Stimulated activated CD4-positive, alpha-beta T cell treated with anti-CD3 and anti-CD28 coated beads, Interleukin-4, amount 100 ng/mL, for 1 hour (primary cell): Measurements from ENCODE around the gene ALDH4A1.
A peak's percentile ranks its signal among the peaks of the same experiment; 100 is the strongest.
"Not testable (repeated sequence)": the region's sequence is repeated elsewhere in the genome, so short reads cannot be mapped to it uniquely, and the experiment has no call there.

Source experiments
- DNase-seq: peaks from one replicate; pipeline ENCODE4 v3.0.0-alpha.2; 2020

Gene ALDH4A1

DNA sequence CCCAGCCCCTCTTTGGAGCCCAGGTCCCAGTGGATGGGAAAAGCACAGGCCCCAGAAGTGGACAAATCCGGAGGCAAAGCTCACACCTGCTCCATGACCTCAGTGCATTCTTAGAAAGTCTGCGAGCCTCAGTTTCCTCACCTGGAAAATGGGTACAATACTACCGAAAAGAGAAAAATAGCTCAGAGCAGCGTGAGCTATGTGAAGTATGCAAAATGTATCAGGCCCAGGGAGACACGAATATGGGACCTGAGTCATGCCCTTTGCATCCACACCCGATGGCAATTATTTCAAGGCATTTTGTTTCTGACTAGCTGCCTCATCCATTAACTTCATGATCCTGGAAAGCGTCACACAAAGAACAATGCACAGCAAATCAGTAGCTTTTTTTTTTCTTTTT, 9.2 kb downstream of the ALDH4A1 start:
- DNase-seq, result no peak

GRCh38 chr1:18891858-18892257, 10.5 kb downstream of the ALDH4A1 start:
- not testable (repeated sequence) for DNase-seq

DNA sequence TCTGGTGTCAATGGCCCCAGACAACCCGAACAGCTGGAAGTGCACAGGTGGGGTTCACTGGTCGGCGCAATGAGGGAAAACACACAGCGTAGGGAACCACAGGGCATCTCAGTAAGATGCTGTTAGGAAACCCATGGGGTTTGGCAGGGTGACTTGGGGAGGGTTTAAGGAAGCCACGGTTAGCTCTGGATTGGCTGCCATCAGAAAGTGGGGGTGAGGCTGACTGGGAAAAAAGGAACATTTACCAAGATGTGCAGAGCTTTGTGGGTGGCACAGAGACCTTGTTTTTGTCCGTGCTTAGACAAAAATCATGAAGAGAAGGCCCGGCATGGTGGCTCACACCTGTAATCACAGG, 11.0 kb downstream of the ALDH4A1 start:
- DNase-seq, result no peak

- no peak for DNase-seq
These were observed 11.5 kb downstream of the ALDH4A1 start for GRCh38 chr1:18890706-18891425.

- no peak for DNase-seq
These were observed 16.4 kb downstream of the ALDH4A1 start for GRCh38 chr1:18886003-18886335.

- DNase-seq, result no peak
These were observed 16.9 kb downstream of the ALDH4A1 start for GRCh38 chr1:18885311-18886002.

- DNase-seq, result no peak
These were observed 17.6 kb downstream of the ALDH4A1 start for GRCh38 chr1:18884727-18885126.

GRCh38 chr1:18884419-18884717, 18.0 kb downstream of the ALDH4A1 start:
- DNase-seq, result no peak

- peak; percentile 77 for DNase-seq
These were observed 18.5 kb downstream of the ALDH4A1 start for GRCh38 chr1:18883636-18884418.

DNA sequence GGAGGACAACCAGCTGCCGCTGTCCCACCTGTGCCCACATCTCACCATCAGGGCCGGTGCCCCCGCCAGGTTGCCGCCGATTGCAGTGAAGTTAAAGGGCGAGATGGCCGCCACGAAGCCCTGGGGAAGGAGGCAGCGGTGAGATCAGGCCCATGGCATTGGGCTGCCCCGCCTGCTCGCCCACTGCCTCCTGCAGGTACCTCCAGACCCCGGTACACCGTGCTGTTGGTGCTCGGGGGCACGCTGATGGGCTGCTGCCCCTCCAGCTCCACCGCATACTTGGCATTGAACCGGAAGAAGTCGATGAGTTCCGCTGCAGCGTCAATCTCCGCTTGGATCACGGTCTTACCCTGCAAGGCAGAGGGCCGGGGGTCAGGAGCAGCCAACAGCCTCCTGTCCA, 19.3 kb downstream of the ALDH4A1 start:
- DNase-seq, result no peak

DNA sequence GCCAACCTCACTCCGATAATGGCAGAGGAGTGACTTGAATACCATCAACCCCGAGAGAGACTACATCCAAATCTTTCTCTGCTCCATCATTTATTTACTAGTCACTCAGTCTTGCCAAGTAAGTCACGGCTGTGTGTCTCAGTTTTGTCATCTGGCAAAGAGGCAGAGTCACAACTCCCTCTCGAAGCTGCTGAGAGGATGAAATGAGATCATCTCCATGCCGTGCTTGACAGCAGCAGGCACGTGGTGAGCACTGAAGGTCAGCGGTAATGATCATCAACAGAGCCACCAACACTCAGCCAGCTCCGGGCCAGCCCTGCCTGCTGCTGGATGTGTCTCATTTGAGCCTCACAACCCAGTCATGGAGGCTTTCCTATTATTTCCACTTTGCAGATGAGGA, 19.9 kb downstream of the ALDH4A1 start:
- DNase-seq, result no peak

DNA sequence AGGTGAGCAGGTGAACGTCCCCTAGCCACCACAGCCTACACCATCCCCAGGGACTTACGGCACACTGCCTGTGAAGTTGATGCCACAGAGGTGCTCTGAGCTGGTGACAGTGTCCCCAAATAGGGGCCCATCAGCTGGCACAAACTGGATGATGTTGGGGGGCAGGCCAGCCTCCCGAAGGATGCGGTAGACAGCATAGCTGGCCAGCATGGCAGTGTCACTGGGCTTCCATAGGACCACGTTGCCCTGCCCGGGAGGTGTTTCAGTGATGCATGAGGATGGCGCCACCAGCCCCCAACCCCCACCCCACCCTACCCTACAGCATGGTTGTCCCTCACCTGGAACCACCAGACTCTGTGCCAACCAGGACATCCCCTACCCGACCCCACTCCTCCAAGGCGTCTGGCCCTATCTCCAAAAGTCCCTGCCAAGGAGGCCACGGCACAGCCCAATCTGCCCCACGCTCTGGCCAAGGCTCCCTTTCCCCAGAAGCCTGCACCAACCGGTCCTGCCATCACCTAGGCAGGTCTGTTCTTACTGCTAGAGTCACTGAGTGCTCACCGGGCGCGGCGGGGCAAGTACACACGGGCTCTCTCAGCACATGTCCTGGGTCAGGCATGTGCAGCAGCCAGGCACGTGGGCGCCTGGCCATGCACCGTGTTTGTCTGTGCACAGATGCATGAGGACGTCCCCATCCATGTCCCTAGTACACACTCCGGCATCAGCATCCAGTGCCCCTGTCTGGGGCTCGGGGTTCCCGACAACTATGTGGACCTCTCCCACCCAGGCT, 20.5 kb downstream of the ALDH4A1 start:
- no peak for DNase-seq

DNA sequence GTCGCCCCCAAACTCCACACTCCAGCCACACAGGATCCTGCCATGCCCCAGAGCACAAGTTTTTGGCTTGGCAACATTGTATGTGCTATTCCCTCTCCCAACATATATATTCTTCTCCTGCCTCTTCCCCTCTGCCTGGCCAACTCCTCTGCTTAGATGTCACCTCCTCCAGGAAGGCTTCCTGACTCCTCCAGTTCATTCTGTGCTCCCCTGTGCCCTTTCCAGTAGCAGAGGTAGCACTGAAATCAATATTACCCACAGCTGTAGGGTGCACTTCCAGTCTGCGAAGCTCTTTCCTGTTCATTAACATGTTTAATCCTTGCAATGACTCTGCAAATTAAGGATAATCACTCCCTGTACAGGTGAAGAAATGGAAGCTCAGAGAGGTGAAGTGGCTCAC, 21.2 kb downstream of the ALDH4A1 start:
- DNase-seq, result no peak

GRCh38 chr1:18880585-18880984, 21.8 kb downstream of the ALDH4A1 start:
- DNase-seq, result no peak

DNA sequence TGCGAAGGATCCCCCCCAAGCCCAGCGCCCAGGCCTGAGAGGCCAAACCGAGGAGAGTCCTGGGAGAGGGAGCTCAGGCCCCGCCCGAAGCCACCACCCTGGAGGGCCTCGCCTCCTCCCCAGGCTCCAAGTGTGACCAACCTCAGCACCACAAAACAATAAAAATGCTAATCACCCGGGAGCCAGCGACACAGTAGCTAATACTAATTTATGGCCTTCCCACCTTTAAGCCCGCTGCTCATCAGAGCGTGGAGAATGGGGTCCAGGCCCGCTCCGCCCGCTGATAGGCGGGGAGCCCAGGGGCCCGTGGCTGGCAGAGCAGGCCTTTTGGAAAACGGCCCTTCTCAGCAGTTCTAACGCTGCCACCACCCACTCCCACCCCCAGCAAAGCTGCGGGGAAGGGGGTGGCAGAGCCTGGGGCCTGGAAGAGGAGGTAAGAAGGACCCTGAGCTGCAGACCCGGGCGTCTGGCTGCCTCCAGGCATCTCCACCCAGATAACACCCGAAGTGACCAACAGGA, 22.5 kb downstream of the ALDH4A1 start:
- no peak for DNase-seq

- no peak for DNase-seq
These were observed 23.1 kb downstream of the ALDH4A1 start for GRCh38 chr1:18879215-18879790.

DNA sequence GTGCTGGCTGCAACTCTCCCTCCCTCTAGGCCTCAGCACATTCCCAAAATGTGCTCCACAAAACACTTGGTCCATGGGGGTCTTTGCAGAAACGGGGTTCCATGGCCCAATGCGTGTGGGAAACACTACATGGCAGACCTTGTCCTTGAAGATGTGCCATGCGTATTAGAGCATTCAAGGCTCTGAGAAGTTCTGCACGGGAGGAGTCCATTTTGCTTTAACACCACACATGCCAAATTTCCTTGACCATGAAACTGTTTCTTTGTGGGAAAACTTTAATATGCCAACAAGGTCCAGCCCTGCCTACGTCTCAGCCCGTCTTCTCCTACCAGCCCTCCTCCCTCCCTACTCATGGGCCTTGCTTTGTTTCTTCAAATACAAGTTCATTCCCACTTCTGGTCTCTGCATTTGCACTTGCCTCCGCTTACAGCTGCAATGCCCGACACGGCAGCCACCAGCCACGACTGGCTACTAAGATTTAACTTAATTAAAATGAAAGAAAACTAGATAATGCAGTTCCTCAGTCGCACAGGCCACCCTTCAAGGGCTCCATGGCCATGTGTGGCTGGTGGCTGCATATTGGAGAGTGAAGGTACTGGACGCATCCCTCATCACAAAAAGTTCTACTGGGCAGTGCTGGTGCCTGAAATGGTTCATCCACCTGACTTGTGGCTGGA, 23.7 kb downstream of the ALDH4A1 start:
- no peak for DNase-seq

GRCh38 chr1:18877282-18877681, 25.1 kb downstream of the ALDH4A1 start:
- DNase-seq, result no peak

- DNase-seq, result no peak
These were observed 26.1 kb downstream of the ALDH4A1 start for GRCh38 chr1:18876210-18876609.

GRCh38 chr1:18875796-18876128, 26.6 kb downstream of the ALDH4A1 start:
- no peak for DNase-seq

- peak; percentile 72 for DNase-seq
These were observed 27.1 kb downstream of the ALDH4A1 start for GRCh38 chr1:18875107-18875795.

DNA sequence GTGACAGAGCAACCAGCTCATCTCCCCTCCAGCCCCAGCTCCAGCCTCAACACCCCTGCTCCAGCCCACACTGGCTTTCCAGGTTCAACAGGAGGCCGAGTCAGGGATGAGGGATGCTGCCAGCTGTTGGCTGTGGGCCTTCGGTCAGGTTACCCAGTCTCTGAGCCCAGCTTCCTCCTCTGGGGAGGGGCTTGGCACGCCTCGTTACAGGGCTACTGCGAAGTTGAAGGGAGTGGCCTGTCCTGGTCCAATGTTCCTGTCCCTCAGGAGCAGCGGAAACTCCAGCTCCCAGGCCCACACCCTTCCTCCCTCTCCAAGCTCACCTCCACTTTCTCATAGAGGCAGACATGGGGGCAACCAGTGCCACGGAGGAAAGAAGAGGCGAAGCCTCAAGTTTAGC, 27.8 kb downstream of the ALDH4A1 start:
- DNase-seq, result no peak
